ENCODE data around the gene ACSL1. TPM values are rescaled to one million over a fixed set of nuclear protein-coding genes. Genes with fewer than 3 reads are reported as not detected.

The ACSL1 gene
- total and polyA plus RNA-seq, 8 donors, result 42.8 to 1,170 (median 51.3) TPM

GRCh38 chr4:184732126-184732525 is 93.6 kb downstream of the ACSL1 start:
- TF ChIP-seq EP300 (IDR thresholded peaks at IDR 0.05), result no peak
- TF ChIP-seq CTCF (IDR thresholded peaks at IDR 0.05), result no peak
- TF ChIP-seq POLR2A (IDR thresholded peaks at IDR 0.05), result no peak
- TF ChIP-seq POLR2AphosphoS5 (IDR thresholded peaks at IDR 0.05), result no peak
- Histone ChIP-seq H3K4me3 (no peak overlapping the region), H3K9me3 (no peaks in the 10 kb centered on the region), H3K4me1 (peaks cover 0 to 22% (median 16%) of the 10 kb centered on the region in 4 donors), H3K27ac (no peak overlapping the region), H3K36me3 (peaks cover 0 to 5% (median 0%) of the 10 kb centered on the region in 4 donors), H3K27me3 (no peaks in the 10 kb centered on the region)
- intact Hi-C loops (cut with DNase I; ENCODE audit: low total_unique reads), result no loop called here
- WGBS, 5 donors, result 57 to 68% (median 63%) methylated on average over 4 of the region's 4 CpGs
- DNase-seq, result no peak

GRCh38 chr4:184731056-184731455 is 94.7 kb downstream of the ACSL1 start:
- 73 to 85% (median 83%) methylated on average over 6 of the region's 6 CpGs for WGBS, 5 donors
- H3K4me1 ChIP-seq, result peaks cover 0 to 22% (median 16%) of the 10 kb centered on the region in 4 donors
- intact Hi-C loops (cut with DNase I; ENCODE audit: low total_unique reads), result no loop called here
- no peaks in the 10 kb centered on the region for H3K9me3 ChIP-seq
- DNase-seq, result no peak
- no peaks in the 10 kb centered on the region for H3K27me3 ChIP-seq
- peaks cover 0 to 5% (median 0%) of the 10 kb centered on the region in 4 donors for H3K36me3 ChIP-seq
- TF ChIP-seq EP300 (IDR thresholded peaks at IDR 0.05), result no peak
- TF ChIP-seq CTCF (IDR thresholded peaks at IDR 0.05), result no peak
- no peak for TF ChIP-seq POLR2AphosphoS5 (IDR thresholded peaks at IDR 0.05)
- H3K4me3 ChIP-seq, result no peak overlapping the region
- no peak overlapping the region for H3K27ac ChIP-seq

- peaks cover 0 to 5% (median 0%) of the 10 kb centered on the region in 4 donors for H3K36me3 ChIP-seq
- peaks cover 0 to 22% (median 16%) of the 10 kb centered on the region in 4 donors for H3K4me1 ChIP-seq
- intact Hi-C loops (cut with DNase I; ENCODE audit: low total_unique reads), result no loop called here
- H3K27me3 ChIP-seq, result no peaks in the 10 kb centered on the region
- H3K4me3 ChIP-seq, result no peak overlapping the region
- no peak overlapping the region for H3K27ac ChIP-seq
- no peak for DNase-seq
- WGBS, 5 donors, result 48 to 70% (median 65%) methylated on average over 5 of the region's 5 CpGs
- TF ChIP-seq EP300 (IDR thresholded peaks at IDR 0.05), result no peak
- TF ChIP-seq CTCF (IDR thresholded peaks at IDR 0.05), result no peak
- TF ChIP-seq POLR2A (IDR thresholded peaks at IDR 0.05), result no peak
- TF ChIP-seq POLR2AphosphoS5 (IDR thresholded peaks at IDR 0.05), result no peak
- H3K9me3 ChIP-seq, result no peaks in the 10 kb centered on the region
These were observed 95.8 kb downstream of the ACSL1 start for GRCh38 chr4:184729946-184730345.

GRCh38 chr4:184728858-184729257 is 96.9 kb downstream of the ACSL1 start:
- 40 to 70% (median 59%) methylated on average over 2 of the region's 2 CpGs for WGBS, 5 donors

More at GRCh38 chr4:184728858-184729257, 96.9 kb downstream of the ACSL1 start:
- Histone ChIP-seq H3K36me3 (peaks cover 0 to 5% (median 0%) of the 10 kb centered on the region in 4 donors), H3K4me1 (peaks cover 0 to 16% (median 12%) of the 10 kb centered on the region in 4 donors), H3K9me3 (no peaks in the 10 kb centered on the region), H3K4me3 (no peak overlapping the region), H3K27ac (no peak overlapping the region), H3K27me3 (no peaks in the 10 kb centered on the region)
- TF ChIP-seq EP300 (IDR thresholded peaks at IDR 0.05) (no peak), CTCF (IDR thresholded peaks at IDR 0.05) (no peak), POLR2AphosphoS5 (IDR thresholded peaks at IDR 0.05) (no peak), POLR2A (IDR thresholded peaks at IDR 0.05) (no peak)
- intact Hi-C loops (cut with DNase I; ENCODE audit: low total_unique reads), result no loop called here
- no peak for DNase-seq

Data from stomach (tissue), 9 donors.